Umbilical cord (tissue), 2 donors: Measurements from ENCODE around the gene FAM219A. TPM values are rescaled to one million over a fixed set of nuclear protein-coding genes. Genes with fewer than 3 reads are reported as not detected.
"Not testable (repeated sequence)": the region's sequence is repeated elsewhere in the genome, so short reads cannot be mapped to it uniquely, and the experiment has no call there.

Experiments
- DNase-seq: peaks from one replicate; pipeline ENCODE4 v3.0.0-alpha.2; 2015; ENCODE audit warnings: low spot score
- total RNA-seq: library from RNA; depleted of rRNA; stranded (reverse); fragments of >200 nt; gene quantifications from one replicate; pipeline ENCODE4 v1.2.3, GENCODE V29; 2014; ENCODE audit warnings: low replicate concordance; ENCODE audit not compliant: insufficient read depth

FAM219A gene
- total RNA-seq, 1 donor from 2014 or later, result 6.3 TPM

DNA sequence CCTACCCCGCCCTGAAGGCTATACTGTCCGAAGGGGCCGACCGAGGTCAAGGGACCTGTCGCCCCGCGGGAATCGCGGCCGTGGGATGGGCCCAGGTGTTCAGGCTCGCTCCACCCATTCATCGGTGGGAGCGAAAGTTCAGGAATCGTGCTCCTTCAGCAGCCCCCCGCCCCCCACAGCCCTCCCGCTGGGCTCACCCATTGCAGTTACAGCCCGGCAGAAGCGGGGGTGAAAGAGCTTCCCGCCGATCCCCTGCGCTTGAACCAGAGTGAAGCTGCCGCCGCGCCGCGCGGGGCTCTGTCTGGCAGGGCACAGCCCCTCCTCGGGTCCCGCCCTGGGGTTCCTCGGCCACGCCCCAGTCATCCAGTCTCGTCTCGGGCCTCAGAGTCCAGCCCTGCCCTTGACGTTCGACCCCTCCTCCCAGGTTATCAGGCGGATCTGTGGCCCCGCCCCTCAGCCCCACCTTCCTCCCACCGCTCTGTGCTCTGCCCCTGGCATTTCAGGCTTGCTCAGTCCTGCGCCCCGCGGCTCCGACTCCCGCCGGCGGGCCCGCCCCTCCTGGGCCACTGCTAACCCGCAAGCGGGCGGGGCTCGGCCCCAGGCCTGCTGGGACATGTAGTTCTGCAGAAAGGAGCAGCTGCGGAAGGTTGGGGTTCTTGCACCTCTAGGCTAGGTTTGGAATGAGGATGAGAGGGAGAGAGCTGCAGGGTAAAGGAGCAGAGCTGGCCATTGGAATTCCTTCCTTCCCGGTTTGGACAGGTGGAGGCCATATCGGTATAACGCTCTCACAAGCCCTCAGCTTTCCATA is 81.6 kb downstream of the FAM219A start, which contains the start of gene MYORG:
MYORG (minus strand) TSS at position 303 of the 808 bp plus-strand sequence. CDS start 3,955 bp downstream, outside the sequence.
- peak; percentile 95 for DNase-seq

DNA sequence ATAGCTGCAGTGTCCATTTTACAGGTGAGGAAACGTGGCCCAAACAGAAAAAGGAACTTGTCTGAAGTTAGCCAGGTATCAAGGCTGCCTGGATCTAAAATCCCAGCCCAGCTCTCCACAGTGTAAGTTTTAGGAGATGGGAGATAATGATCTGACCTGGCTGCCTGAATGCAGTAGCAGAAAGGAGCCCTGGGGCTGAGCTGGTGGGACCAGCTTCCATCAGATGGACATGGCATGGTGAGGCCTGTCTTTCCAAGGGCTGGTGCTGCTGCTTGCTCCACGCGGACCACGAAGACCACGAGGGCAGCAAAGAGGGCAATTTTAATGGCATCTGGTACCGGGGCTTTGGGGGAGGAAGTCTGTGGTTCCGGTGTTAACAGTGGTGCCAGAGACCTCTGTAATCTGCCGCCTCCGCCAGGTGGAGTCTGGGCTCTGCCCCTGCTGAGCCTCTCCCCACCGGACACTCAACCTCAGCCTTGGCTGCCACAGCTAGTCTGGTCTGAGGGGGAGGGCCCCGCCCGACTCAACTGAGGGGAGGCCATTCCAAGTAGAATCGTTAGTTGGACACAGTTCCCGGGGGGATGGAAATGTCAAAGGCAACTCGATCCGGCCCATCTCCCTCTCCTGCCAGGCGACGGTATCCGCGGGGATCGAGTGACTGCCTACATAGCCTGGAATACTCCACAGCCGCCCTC is 82.3 kb downstream of the FAM219A start:
- peak; percentile 40 for DNase-seq

DNA sequence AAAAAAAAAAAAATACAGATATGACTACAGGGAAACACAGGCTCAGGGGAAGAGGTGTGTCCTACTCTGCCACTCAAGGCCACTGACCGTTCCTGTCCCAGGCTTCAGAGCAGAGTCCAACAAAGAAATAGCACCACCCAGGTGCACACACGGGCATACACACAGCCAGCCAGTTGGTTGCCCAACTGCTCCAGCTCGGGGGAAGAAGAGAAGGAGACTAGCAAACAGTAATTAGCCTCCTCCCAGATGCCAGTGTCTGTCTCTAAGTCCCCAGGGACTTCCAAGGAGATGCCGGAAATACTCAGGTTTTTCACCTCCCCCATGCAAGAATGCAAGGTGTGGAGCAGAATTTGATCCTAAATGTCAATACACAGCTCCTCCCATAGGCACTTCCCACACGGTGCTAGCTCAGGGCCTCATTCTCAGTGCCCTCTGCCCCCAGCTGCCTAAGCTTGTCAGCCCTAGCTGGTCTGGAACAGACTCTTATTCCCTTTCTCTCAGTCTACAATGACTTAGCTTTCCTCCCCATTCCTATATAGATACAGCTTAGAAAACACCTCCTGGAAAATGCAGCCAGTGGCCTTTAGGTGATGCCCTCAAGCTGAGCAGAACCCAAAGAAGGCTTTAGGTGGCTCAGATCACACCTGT is 83.3 kb downstream of the FAM219A start:
- DNase-seq, result no peak

DNA sequence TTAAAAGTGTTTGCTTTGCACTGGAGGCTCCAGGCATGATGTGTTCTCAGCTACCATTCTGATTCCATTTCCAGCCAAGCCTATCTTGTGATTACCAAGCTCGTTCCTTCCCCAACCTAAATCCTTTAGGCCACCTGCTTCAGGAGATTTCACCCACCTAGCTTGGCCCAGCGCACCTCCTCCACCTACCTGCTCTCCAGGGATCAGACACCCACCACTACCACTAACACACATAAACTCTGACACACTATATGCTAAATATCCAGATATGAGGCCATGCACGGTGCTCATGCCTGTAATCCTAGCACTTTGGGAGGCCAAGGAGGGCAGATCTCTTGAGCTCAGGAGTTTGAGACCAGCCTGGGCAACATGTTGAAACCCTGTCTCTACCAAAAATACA is 84.0 kb downstream of the FAM219A start:
- DNase-seq, result no peak

DNA sequence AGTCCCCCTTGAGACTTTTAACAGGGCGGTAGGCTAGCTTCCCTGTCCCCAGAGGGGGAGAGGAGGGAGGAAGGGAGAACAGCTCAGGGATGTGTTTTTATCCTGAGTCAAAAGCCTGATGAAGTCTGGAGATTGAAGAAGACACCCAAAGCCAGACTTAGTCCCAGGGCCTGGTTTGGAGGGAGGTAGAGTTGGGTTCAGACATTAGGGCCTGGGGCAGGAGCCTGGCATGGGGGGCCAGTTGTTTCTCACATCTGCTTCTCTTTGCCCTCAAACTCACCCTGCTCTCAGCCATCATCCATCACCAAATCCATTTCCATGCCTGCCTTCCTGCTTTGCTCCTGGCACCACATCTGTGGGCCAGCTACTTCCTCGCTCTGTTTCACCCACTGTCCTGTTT is 84.6 kb downstream of the FAM219A start:
- no peak for DNase-seq

DNA sequence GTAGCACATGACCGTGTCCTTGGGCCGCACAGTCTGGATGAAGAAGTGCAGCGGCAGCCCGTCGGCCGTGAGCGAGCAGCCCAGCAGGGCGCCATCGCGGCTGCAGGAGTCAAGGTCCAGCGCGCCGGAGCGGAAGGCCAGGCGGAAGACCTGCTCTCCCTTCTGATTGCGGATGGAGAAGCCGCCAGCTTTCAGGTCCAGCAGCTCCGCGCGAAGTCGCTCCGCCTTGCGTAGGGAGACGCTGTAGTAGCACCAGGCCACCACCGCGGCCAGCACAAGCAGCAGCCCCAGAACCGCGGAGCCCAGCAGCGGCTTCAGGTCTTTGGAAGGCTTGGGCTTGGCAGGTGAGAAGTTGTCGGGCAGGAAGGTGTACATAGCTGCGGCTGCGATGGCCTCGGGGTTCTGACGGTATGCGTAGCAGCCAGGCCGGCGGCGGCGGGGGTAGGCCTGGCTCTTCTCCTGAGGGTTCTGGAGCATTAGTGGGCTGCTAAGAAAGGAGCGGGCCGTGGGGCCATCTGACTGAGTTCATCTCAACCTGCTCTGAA is 85.8 kb downstream of the FAM219A start:
- DNase-seq, result peak; percentile 44

DNA sequence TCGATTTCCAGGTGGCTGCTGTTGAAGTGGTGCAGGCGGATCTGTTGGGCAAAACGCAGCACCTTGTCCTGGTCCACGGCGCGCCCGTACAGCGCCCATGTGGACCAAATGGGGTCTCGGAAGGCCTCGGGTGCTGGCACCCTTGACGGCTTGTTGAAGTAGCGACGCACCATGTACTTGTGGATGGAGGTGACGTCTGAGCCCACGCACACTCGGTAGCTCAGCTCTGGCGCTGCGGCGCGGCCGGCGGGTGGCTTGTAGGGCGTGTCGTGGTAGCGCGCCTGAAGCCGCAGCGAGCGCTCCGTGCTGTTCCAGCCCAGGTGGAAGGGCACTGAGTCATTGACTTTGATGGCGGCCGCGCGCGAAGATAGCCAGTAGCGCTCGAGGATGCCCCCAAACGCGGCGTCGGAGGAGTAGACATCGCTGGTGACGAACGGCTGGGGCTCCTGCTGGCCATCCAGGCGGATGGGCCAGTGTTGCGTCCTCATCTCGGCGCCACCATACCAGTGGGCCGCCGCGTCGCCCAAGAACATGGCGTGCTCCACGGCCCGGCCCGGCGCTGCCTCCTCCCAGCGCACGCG is 86.4 kb downstream of the FAM219A start:
- DNase-seq, result no peak

DNA sequence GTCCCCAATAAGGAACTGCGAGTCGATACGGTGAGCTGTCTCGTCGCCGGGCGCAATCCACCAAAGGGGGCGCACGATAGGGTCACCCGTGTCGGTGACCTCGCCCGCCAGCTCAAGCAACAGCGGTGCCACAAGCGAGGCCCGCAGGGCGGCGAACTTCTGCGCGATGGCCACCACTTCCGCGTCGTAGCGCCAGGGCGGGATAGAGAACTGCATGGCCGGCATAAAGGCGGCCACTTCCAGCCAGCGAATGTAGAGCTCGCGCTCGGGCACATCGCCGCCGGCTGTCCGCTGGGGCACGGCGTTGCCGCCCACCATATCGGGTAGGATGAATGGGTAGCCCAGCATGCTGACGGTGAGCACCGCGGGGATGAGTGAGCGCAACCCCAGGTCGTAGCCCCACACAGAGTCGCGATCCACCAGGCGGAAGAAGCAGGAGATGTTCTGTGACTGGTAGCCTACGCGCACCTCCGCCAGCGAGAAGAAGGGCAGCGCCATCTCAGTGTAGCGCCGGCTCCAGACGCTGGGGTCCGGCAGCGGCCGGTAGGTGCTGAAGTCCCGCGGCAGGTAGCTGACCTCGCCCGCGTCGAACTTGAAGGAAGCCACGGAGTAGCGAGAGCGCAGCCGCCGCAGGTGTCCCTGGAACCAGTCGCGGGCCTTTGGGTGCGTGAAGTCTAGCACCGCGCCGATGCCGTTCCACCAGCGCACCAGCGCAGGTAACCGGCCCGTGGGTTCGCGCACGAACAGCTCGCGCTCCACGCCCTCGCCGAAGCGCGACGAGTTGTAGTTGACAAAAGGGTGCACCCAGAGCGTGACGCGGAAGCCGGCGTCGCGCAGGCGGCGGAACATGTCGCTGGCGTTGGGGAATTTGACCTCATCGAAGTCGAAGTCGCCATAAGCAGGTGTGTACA is 87.1 kb downstream of the FAM219A start:
- DNase-seq, result no peak

DNA sequence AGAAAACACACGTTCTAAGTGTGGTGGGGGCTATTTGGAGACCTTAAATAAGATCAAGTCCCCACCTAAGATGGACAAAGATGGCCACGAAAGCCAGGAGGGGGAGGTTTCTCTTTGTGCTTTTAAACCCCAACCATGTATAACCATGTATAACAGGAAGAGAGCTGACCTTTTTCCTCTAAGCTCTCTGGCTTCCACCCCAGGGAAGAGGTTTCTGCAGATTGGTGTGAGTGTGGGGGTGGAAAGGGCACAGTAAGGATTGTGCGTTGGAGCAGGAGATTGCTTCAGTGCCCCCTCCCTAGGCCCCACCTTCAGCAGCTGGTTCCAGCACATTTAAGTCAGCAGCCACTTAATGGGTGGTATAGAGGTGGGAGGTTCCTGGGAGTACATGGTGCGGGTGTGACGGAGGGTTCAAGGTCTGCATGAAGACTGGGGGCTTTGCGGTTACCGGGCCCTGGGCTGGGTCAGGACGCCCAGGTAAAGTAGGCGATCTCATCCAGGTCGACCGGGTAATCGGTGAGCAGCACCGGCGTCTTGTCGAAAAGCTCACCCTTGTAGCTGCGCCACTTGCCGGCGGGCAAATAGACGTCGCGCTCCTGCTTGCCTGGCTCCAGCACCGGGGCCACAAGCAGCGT is 87.9 kb downstream of the FAM219A start:
- DNase-seq, result no peak

DNA sequence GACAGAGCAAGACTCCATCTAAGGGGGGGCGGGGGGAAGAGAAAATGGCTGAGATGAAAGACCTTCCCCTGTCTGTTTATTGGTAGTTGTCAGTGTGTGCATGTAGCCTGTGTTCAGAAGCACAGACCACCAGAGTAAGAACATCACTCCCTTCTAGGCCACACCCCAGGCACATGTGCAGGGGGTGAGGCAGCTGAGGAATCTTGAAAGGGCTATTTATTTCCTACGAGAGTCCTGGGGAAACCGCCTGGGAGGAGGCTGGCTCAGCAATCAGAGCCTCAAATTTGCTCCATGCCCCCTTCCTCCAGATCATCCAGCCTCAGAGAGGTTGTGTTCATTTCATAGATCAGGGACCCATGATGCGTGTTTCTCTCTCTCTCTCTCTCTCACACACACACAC is 88.7 kb downstream of the FAM219A start:
- no peak for DNase-seq

DNA sequence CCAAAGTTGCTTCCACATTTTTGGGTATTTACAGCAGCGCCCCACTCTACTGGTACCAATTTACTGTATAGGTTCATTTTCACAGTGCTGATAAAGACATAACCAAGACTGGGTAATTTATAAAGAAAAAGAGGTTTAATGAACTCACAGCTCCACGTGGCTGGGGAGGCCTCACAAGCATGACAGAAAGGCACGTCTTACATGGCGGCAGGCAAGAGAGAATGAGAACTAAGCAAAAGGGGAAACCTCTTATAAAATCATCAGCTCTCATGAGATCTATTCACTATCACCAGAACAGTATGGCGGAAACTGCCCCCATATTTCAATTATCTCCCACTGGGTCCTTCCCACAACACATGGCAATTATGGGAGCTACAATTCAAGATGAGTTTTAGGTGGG is 89.6 kb downstream of the FAM219A start:
- DNase-seq, result not testable (repeated sequence)

DNA sequence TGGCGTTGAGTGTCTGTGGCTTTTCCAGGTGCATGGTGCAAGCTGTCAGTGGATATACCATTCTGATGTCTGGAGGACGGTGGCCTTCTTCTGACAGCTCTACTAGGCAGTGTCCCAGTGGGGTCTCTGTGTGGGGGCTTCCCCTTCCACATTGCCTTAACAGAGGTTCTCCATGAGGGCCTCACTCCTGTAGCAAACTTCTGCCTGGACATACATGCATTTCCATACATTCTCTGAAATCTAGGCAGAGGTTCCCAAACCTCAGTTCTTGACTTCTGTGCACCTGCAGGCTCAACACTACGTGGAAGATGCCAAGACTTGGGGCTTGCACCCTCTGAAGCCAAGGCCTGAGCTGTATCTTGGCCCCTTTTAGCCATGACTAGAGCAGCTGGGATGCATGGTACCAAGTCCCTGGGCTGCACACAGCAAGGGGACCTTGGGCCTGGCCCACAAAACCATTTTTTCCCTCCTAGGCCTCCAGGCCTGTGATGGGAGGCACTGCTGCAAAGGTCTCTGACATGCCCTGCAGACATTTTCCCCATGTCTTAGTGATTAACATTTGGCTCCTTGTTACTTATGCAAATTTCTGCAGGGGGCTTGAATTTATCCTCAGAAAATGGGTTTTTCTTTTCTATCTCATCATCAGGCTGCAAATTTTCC is 90.5 kb downstream of the FAM219A start:
- not testable (repeated sequence) for DNase-seq

DNA sequence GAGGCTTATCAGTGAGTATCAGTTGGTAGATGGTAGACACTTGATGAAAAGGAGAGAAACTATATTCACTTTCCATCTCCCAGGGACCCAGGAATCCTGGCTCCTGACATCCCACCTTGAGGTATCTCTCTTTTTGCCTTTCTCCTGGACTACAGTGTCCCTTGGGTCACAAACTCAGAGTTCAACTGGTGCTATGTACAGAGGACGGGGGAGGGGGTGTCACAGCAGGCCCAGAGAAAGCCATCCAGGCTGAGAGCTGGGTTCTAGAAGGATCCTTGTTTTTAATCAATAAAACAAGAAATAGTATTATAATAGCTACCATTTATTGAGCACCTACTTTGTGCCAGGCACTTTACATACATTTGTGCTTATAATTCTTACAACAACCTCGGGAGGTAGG is 92.0 kb downstream of the FAM219A start:
- DNase-seq, result no peak

DNA sequence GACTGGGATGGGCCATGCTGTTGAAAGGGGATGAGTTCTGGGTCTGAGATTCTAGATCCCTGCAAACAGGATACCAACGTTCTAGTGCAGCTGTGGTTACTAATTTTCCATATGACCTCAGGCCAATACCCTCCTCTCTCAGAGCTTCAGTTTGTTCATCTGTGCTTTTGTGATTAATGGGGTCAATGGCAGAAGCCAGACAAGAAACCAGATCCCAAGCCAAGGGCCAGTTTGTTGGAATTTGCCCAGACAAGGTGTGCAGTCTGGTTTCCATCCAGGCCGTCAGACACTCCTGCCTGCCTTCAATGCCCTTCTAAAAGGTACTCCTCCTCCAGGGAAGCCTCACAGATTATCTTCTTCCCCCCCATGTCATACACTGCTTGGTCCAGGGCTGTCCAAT is 93.1 kb downstream of the FAM219A start:
- DNase-seq, result no peak

DNA sequence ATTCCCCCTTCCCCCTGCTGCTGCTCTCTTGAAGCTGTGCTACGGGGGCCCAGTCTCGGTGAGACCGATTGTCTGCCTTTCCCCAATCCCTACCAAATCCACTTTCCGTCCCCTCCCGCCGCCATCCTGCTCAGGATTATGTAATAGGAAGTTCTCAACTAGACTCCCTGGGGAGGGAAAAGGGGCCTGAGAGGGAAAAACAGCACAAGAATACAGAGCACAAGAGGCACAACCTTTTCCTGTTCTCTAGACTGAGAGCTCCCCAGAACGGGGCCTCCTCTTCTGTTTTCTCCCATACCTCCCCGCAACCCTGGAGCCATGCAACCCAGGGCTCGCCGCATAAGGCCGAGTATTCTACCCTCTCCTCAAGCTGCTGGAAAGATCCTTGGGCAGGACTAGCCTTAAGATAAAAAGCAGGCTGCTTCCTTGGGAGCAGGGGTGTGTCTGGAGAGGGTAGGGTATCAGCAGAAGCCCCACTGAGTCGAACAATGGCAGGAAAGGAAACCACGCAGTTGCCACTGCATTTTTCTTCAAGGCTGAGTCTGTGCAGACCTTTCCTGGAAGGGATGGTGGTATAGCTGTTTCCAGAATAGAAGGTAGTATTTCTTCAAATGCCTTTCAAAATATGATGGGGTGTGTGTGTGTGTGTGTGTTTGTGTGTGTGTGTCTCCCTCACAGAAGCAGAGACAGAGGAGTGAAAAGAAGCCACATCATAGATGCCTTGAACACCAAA is 94.6 kb downstream of the FAM219A start:
- peak; percentile 77 for DNase-seq

DNA sequence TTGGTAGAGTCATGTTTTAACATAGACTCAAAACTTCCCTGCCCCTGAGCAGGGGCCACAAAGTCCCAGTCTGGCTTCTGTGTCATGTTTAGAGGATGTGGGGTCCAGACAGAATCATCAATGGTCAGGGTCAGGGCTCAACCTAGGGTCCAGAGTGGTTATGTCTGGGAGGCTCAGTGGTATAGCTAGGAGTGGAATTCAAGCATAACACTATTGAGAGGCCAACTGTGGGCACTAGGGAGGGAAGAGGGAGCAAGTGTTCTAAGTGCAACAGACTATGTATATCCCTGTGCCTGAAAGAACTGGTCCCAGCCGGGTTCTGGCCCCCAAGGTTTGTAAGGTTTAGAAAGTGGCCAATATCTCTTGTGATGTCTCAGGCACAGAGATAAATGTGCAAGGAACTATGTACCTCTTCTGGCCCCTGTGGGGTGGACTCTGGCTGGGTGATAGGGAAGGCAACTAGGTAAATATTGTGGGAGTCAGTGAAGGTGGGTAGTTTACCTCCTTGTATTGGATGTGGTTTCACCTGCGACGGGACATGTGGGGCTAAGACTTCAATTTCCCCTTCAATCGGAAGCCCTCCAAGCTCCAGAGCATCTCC is 95.7 kb downstream of the FAM219A start:
- no peak for DNase-seq

DNA sequence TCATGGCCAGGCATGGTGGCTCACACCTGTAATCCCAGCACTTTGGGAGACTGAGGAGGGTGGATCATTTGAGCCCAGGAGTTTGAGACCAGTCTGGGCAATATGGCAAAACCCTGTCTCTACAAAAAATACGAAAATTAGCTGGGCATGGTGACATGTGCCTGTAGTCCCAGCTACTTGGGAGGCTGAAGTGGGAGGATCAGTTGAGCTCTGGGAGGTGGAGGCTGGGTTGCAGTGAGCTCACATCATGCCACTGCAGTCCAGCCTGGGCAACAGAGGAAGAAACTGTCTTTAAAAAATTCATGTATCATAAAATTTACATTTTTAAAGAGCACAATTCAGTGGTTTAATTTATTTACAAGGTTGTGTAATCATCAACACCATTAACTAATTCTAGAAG is 105.4 kb downstream of the FAM219A start:
- DNase-seq, result not testable (repeated sequence)

DNA sequence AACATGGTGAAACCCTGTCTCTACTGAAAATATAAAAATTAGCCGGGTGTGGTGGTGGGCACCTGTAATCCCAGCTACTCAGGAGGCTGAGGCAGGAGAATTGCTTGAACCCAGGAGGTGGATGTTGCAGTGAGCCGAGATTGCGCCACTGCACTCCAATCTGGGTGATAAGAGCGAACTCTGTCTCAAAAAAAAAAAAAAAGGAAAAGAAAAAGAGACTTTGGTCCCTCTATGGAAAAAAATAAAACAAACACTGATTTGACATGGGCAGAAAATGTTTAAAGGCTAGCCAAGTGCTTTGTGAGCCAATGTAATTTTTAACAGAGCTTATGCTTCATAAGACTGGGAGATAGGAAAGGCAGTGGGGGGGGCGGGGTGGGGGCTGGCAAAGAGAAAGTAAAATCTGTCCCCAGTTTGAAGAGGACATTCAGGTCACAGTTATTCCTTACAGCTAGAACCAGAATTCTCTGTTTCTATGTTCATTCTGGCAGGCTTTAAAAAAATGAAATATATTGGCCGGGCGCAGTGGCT is 106.2 kb downstream of the FAM219A start:
- not testable (repeated sequence) for DNase-seq
